Type B pancreatic cell (in vitro differentiated cells): ENCODE results near the gene RBSN. TPM values are rescaled to one million over a fixed set of nuclear protein-coding genes. Genes with fewer than 3 reads are reported as not detected.

Experiments used
- DNase-seq: peaks from one replicate; pipeline ENCODE4 v3.0.0; 2021; ENCODE audit warnings: mixed read lengths; ENCODE audit not compliant: unreplicated experiment; ENCODE audit errors: extremely low spot score
- H3K27ac Mint-ChIP-seq: 2 replicates; pipeline ENCODE4 v1.8.0; 2021; ENCODE audit warnings: mild to moderate bottlenecking, mixed read lengths
- H3K27me3 Mint-ChIP-seq: 2 replicates; pipeline ENCODE4 v1.8.0; 2021; ENCODE audit warnings: mixed read lengths
- H3K36me3 Mint-ChIP-seq: 2 replicates; pipeline ENCODE4 v1.8.0; 2021; ENCODE audit warnings: mixed read lengths
- H3K4me1 Mint-ChIP-seq: one replicate; pipeline ENCODE4 v1.8.0; 2021; ENCODE audit warnings: mixed read lengths; ENCODE audit not compliant: unreplicated experiment
- H3K4me3 Mint-ChIP-seq: 2 replicates; pipeline ENCODE4 v1.8.0; 2021; ENCODE audit warnings: mild to moderate bottlenecking, mixed read lengths
- H3K9me3 Mint-ChIP-seq: 2 replicates; pipeline ENCODE4 v1.8.0; 2021; ENCODE audit warnings: mixed read lengths
- total RNA-seq: library from RNA; stranded (reverse); gene quantifications from 2 replicates; pipeline ENCODE4 v1.2.1, GENCODE V29; 2021; ENCODE audit warnings: low replicate concordance
- TF ChIP-seq, protein P1 (sequence below): fragments of 200-600 bp; sonication (generic); conservative IDR thresholded peaks from 2 replicates; pipeline ENCODE4 v1.5.0; 2021; ENCODE audit warnings: antibody characterized with exemption, mild to moderate bottlenecking

Gene RBSN
- total RNA-seq, 1 donor from 2014 or later: 29.1 TPM

GRCh38 chr3:15074500-15074899 is 24.4 kb downstream of the RBSN start:
- TF ChIP-seq, protein P1, sequence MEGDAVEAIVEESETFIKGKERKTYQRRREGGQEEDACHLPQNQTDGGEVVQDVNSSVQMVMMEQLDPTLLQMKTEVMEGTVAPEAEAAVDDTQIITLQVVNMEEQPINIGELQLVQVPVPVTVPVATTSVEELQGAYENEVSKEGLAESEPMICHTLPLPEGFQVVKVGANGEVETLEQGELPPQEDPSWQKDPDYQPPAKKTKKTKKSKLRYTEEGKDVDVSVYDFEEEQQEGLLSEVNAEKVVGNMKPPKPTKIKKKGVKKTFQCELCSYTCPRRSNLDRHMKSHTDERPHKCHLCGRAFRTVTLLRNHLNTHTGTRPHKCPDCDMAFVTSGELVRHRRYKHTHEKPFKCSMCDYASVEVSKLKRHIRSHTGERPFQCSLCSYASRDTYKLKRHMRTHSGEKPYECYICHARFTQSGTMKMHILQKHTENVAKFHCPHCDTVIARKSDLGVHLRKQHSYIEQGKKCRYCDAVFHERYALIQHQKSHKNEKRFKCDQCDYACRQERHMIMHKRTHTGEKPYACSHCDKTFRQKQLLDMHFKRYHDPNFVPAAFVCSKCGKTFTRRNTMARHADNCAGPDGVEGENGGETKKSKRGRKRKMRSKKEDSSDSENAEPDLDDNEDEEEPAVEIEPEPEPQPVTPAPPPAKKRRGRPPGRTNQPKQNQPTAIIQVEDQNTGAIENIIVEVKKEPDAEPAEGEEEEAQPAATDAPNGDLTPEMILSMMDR: no peak
- Mint-ChIP-seq H3K27me3 (no peaks in the 10 kb centered on the region), H3K27ac (no peak overlapping the region), H3K4me3 (no peak overlapping the region), H3K4me1 (no peaks in the 10 kb centered on the region), H3K36me3 (peaks cover 14% of the 10 kb centered on the region), H3K9me3 (no peaks in the 10 kb centered on the region)
- no peak for DNase-seq

GRCh38 chr3:15071699-15072098 is 27.2 kb downstream of the RBSN start:
- peaks cover 5% of the 10 kb centered on the region for H3K4me1 Mint-ChIP-seq
- TF ChIP-seq, protein P1: no peak
- DNase-seq: no peak
- no peaks in the 10 kb centered on the region for H3K9me3 Mint-ChIP-seq
- H3K27me3 Mint-ChIP-seq: no peaks in the 10 kb centered on the region
- H3K4me3 Mint-ChIP-seq: no peak overlapping the region
- H3K27ac Mint-ChIP-seq: no peak overlapping the region
- peaks cover 11% of the 10 kb centered on the region for H3K36me3 Mint-ChIP-seq

- TF ChIP-seq, protein P1: no peak
- peaks cover 3% of the 10 kb centered on the region for H3K9me3 Mint-ChIP-seq
- H3K4me3 Mint-ChIP-seq: no peak overlapping the region
- no peak for DNase-seq
- peaks cover 14% of the 10 kb centered on the region for H3K36me3 Mint-ChIP-seq
- peaks cover 9% of the 10 kb centered on the region for H3K4me1 Mint-ChIP-seq
- no peak overlapping the region for H3K27ac Mint-ChIP-seq
- H3K27me3 Mint-ChIP-seq: no peaks in the 10 kb centered on the region
These were observed 29.5 kb downstream of the RBSN start for GRCh38 chr3:15069441-15069840.

GRCh38 chr3:15066467-15066866 is 32.5 kb downstream of the RBSN start:
- Mint-ChIP-seq H3K27me3 (no peaks in the 10 kb centered on the region), H3K36me3 (peaks cover 12% of the 10 kb centered on the region), H3K4me1 (peaks cover 20% of the 10 kb centered on the region), H3K27ac (no peak overlapping the region), H3K4me3 (peak overlapping the region; percentile 97), H3K9me3 (peaks cover 3% of the 10 kb centered on the region)
- TF ChIP-seq, protein P1: no peak
- DNase-seq: no peak

DNA sequence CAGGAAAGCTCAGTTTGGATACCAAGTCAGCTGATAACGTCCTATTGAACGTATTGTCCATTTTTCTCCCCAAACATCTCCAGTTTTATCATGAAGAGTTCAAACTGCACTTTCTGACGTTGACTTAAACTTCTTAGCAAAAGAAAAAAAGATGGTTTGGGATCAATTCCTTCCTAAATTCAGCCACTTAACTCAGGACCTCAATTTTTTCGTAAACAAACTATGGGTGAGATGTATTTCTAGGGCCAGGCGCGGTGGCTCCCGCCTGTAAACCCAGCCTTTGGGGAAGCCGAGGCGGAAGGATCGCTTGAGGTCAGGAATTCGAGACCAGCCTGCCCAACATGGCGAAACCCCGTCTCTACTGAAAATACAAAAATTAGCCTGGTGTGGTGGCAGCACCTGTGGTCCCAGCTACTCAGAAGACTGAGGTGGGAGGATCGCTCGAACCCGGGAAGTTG is 33.4 kb downstream of the RBSN start:
- DNase-seq: no peak
- Mint-ChIP-seq H3K9me3 (peaks cover 3% of the 10 kb centered on the region), H3K27ac (peak overlapping the region; percentile 95), H3K4me1 (peaks cover 20% of the 10 kb centered on the region), H3K4me3 (peak overlapping the region; percentile 97), H3K27me3 (no peaks in the 10 kb centered on the region), H3K36me3 (peaks cover 13% of the 10 kb centered on the region)
- TF ChIP-seq, protein P1: no peak
